Activated CD8-positive, alpha-beta memory T cell treated with anti-CD3 and anti-CD28 coated beads, Interleukin-2, amount 10 ng/mL, durations not matched to agents 7 days and 5 days (primary cell): ENCODE data around the gene PCDHGA4. TPM values are rescaled to one million over a fixed set of nuclear protein-coding genes. Genes with fewer than 3 reads are reported as not detected.
A peak's percentile ranks its signal among the peaks of the same experiment; 100 is the strongest.

Experiments used
- ATAC-seq: fragments of 150-1000 bp; cut with Tn5 transposase; one replicate; pipeline ENCODE4 v1.10.0; 2021; ENCODE audit warnings: moderate library complexity
- CTCF ChIA-PET: fragments of 350-600 bp; sonication (Branson Sonifier 250); formaldehyde crosslinking; loops from one replicate; lab custom pipeline; 2021; ENCODE audit warnings: antibody characterized with exemption; lab: Charles Lee
- DNase-seq: peaks from one replicate; pipeline ENCODE4 v3.0.0-alpha.2; 2020
- H3K27ac Mint-ChIP-seq: one replicate; pipeline ENCODE4 v1.8.0; 2021; ENCODE audit warnings: mild to moderate bottlenecking, mixed read lengths
- H3K27me3 Mint-ChIP-seq: one replicate; pipeline ENCODE4 v1.8.0; 2021; ENCODE audit warnings: mixed read lengths
- H3K36me3 Mint-ChIP-seq: one replicate; pipeline ENCODE4 v1.8.0; 2021; ENCODE audit warnings: mild to moderate bottlenecking, mixed read lengths
- H3K4me1 Mint-ChIP-seq: one replicate; pipeline ENCODE4 v1.8.0; 2021; ENCODE audit warnings: mixed read lengths
- H3K4me3 Mint-ChIP-seq: one replicate; pipeline ENCODE4 v1.8.0; 2021; ENCODE audit warnings: mild to moderate bottlenecking, moderate library complexity, mixed read lengths
- H3K9me3 Mint-ChIP-seq: one replicate; pipeline ENCODE4 v1.8.0; 2022; ENCODE audit warnings: low read depth, mixed read lengths
- total RNA-seq, 2 experiments: library from RNA; stranded (reverse); gene quantifications; one replicate each; pipeline ENCODE4 v1.2.3, GENCODE V29; 2021

The PCDHGA4 gene
- total RNA-seq, 2 experiments from 2014 or later, result 0.20 TPM; not detected in 1

DNA sequence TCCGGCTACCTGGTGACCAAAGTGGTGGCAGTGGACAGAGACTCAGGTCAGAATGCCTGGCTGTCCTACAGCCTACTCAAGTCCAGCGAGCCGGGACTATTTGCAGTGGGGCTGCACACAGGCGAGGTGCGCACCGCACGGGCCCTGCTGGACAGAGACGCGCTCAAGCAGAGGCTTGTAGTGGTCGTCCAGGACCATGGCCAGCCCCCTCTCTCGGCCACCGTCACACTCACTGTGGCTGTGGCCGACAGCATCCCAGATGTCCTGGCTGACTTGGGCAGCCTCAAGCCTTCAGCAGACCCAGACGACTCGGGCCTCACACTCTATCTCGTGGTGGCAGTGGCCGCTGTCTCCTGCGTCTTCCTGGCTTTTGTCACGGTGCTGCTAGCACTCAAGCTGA lies 2.1 kb downstream of the PCDHGA4 start:
- no peak overlapping the region for H3K27ac Mint-ChIP-seq
- DNase-seq, result no peak
- H3K4me1 Mint-ChIP-seq, result peaks cover 2% of the 10 kb centered on the region
- ATAC-seq, result no peak
- peaks cover 51% of the 10 kb centered on the region for H3K27me3 Mint-ChIP-seq
- no peak overlapping the region for H3K4me3 Mint-ChIP-seq
- H3K9me3 Mint-ChIP-seq, result peaks cover 17% of the 10 kb centered on the region
- H3K36me3 Mint-ChIP-seq, result peaks cover 15% of the 10 kb centered on the region
- CTCF ChIA-PET, result no interaction called here

DNA sequence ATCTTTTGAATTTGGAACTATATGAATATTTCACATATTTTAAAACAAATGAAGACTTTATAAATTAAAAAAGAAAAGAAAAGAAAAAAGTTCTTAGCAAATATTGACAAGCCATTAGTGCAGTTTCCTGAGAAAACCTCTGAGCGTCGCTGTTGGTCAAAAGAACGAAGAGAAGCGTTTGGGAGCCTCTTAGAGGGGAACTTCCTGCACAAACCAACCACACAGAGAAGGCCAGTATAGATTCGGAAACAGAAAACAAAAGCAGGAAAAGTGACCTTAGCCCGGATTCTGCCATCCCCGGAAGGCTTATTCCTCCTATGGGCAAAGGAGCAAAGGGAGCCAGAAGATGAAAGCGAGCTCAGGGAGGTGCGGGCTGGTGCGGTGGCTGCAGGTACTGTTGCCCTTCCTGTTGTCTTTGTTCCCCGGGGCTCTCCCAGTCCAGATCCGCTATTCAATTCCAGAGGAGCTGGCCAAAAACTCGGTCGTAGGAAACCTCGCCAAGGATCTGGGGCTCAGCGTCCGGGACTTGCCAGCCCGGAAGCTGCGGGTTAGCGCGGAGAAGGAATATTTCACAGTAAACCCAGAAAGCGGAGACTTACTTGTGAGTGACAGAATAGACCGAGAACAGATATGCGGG lies 5.1 kb downstream of the PCDHGA4 start, which contains the start of gene PCDHGB2:
PCDHGB2 (plus strand) TSS at position 205 of the 637 bp plus-strand sequence; CDS start at position 347, 142 bp downstream.
- Mint-ChIP-seq H3K4me3 (peak within 1 kb of the TSS; percentile 75), H3K4me1 (peaks cover 2% of the 10 kb centered on the region), H3K36me3 (peaks cover 15% of the 10 kb centered on the region), H3K27me3 (peaks cover 69% of the 10 kb centered on the region), H3K27ac (peak within 1 kb of the TSS; percentile 6), H3K9me3 (peaks cover 15% of the 10 kb centered on the region)
- CTCF ChIA-PET, result interaction anchor here (0.5 to 1.9 kb wide), 6 partner anchors 61 to 276 kb away, joined by 3 to 7 read pairs (median 4); partner anchors contain the start of gene PCDHGA11
- ATAC-seq (no peak), DNase-seq (no peak)

- CTCF ChIA-PET, result interaction anchor here (1.7 to 1.9 kb wide), 2 partner anchors 203 to 207 kb away, joined by 6 to 7 read pairs; no protein-coding TSS in a partner anchor
- ATAC-seq (no peak), DNase-seq (no peak)
- H3K9me3 Mint-ChIP-seq, result peaks cover 17% of the 10 kb centered on the region
- H3K27me3 Mint-ChIP-seq, result peaks cover 70% of the 10 kb centered on the region
- H3K4me1 Mint-ChIP-seq, result peaks cover 2% of the 10 kb centered on the region
- H3K36me3 Mint-ChIP-seq, result peaks cover 15% of the 10 kb centered on the region
- peak overlapping the region; percentile 75 for H3K4me3 Mint-ChIP-seq
- H3K27ac Mint-ChIP-seq, result no peak overlapping the region
These were observed 5.9 kb downstream of the PCDHGA4 start for GRCh38 chr5:141360685-141361084.

DNA sequence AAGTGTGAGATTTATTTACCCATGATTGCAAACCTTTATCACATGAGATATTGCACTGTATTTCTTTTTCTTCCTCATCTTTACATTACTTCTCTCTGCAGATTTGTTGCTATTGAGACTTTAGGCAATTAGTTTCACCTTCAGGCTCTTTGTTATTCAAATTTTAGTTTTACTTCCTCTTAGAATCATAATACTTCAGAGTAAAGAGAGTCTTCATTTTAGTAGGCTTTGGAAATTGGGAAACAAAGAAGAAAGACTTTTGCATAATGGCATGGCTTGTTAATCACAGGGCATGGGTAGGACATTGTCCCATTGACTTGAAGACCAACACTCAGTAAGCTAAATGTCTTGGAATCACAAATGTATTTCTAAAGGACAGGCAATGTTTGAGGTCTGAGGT lies 7.9 kb downstream of the PCDHGA4 start:
- ATAC-seq, result no peak
- no peak for DNase-seq
- CTCF ChIA-PET, result interaction anchor here (1.6 kb wide), 1 partner anchor 59 kb away, joined by 4 read pairs; the partner anchor contains the start of gene PCDHGA11

DNA sequence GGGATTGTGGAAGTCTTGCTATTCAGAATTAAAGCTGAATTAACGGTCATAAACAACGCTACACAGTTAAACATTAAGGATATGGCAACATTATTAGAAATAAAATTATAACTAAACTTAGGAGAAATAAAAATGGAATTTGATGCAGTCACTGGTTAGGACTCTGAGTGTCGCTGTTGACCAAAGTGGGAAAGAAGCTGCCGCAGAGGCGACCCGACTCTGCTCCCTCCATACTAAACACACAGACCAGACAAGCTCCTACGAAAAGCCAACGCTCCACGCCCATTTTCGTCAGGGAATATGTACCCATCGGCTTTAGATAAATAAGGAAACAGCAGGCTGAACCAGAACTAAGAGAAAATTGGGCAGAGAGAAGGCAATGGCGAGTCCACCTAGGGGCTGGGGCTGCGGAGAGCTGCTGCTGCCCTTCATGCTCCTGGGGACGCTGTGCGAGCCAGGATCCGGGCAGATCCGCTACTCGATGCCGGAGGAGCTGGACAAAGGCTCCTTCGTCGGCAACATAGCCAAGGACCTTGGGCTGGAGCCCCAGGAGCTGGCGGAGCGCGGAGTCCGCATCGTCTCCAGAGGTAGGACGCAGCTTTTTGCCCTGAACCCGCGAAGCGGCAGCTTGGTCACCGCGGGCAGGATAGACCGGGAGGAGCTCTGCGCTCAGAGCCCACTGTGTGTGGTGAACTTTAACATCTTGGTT lies 9.3 kb downstream of the PCDHGA4 start, which contains the start of gene PCDHGA5:
PCDHGA5 (plus strand) TSS at position 211 of the 709 bp plus-strand sequence; CDS start at position 380, 169 bp downstream.
- H3K27ac Mint-ChIP-seq, result peak within 1 kb of the TSS; percentile 10
- H3K4me3 Mint-ChIP-seq, result no peak within 1 kb of the TSS
- ATAC-seq (no peak), DNase-seq (no peak)
- CTCF ChIA-PET, result interaction anchor here (0.8 to 1.6 kb wide), 4 partner anchors 14 to 57 kb away, joined by 3 to 4 read pairs (median 3); partner anchors contain the start of genes PCDHGA10, PCDHGA11, PCDHGB1 and PCDHGB6
- peaks cover 15% of the 10 kb centered on the region for H3K36me3 Mint-ChIP-seq
- H3K9me3 Mint-ChIP-seq, result peaks cover 15% of the 10 kb centered on the region
- peaks cover 2% of the 10 kb centered on the region for H3K4me1 Mint-ChIP-seq
- peaks cover 74% of the 10 kb centered on the region for H3K27me3 Mint-ChIP-seq

More for the DNA sequence above, 7.9 kb downstream of the PCDHGA4 start:
- Mint-ChIP-seq H3K36me3 (peaks cover 15% of the 10 kb centered on the region), H3K4me3 (no peak overlapping the region), H3K4me1 (peaks cover 2% of the 10 kb centered on the region), H3K9me3 (peaks cover 15% of the 10 kb centered on the region), H3K27ac (no peak overlapping the region), H3K27me3 (peaks cover 70% of the 10 kb centered on the region)

DNA sequence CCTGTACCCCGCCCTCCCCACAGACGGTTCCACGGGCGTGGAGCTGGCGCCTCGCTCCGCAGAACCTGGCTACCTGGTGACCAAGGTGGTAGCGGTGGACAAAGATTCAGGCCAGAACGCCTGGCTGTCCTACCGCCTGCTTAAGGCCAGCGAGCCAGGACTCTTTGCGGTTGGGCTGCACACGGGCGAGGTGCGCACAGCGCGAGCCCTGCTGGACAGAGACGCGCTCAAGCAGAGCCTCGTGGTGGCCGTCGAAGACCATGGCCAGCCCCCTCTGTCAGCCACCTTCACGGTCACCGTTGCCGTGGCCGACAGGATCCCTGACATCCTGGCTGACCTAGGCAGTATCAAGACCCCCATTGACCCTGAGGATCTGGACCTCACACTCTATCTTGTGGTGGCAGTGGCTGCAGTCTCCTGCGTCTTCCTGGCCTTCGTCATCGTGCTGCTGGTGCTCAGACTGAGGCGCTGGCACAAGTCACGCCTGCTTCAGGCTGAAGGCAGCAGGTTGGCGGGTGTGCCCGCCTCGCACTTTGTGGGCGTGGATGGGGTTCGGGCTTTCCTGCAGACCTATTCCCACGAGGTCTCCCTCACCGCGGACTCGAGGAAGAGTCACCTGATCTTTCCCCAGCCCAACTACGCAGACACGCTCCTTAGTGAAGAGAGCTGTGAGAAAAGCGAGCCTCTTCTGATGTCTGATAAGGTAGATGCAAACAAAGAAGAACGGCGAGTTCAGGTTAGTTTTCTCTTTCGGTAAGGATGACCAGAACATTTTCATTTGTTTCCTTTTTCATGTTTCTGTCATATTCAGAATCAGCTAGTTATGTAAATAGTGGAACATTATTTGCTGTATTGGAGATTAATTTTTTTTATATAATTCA lies 11.4 kb downstream of the PCDHGA4 start:
- CTCF ChIA-PET, result interaction anchor here (0.7 kb wide), 1 partner anchor 189 kb away, joined by 3 read pairs; the partner anchor contains the start of gene PCDHB8
- H3K4me3 Mint-ChIP-seq, result no peak overlapping the region
- H3K4me1 Mint-ChIP-seq, result peaks cover 2% of the 10 kb centered on the region
- no peak for ATAC-seq
- H3K9me3 Mint-ChIP-seq, result peaks cover 13% of the 10 kb centered on the region
- H3K36me3 Mint-ChIP-seq, result peaks cover 5% of the 10 kb centered on the region
- no peak for DNase-seq
- H3K27ac Mint-ChIP-seq, result no peak overlapping the region
- peaks cover 77% of the 10 kb centered on the region for H3K27me3 Mint-ChIP-seq

DNA sequence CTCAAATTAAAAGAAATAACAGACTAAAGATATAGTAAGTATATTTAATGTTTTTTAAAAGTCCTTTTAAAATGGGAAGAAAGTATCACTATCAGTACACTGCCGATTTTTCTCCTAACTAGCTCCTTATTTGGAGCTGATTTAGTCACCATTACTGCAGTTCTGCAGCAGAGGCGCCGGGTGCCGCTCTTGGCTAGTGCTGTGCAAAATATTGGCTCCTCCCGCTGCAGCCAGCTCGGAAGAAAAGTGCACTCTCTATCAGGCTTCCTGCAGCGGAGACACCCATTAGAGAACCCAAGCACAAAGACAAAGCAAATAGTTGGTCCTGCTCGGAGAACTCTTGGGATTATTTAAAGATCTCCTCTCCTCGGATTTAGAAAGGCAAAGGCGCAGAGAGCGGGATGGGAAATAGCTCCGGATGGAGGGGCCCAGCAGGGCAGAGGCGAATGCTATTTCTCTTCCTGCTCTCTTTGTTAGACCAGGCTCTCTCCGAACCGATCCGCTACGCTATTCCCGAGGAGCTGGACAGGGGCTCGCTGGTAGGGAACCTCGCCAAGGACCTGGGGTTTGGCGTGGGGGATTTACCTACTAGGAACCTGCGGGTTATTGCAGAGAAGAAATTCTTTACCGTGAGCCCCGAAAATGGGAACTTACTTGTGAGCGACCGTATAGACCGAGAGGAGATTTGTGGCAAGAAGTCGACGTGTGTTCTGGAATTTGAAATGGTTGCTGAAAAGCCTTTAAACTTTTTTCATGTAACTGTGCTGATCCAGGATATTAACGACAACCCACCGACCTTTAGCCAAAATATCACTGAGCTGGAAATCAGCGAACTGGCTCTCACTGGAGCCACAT lies 15.4 kb downstream of the PCDHGA4 start, which contains the start of gene PCDHGB3:
PCDHGB3 (plus strand) TSS at position 249 of the 855 bp plus-strand sequence; CDS start at position 402, 153 bp downstream.
- peaks cover 17% of the 10 kb centered on the region for H3K9me3 Mint-ChIP-seq
- H3K4me1 Mint-ChIP-seq, result peaks cover 2% of the 10 kb centered on the region
- DNase-seq (no peak), ATAC-seq (no peak)
- peak within 1 kb of the TSS; percentile 40 for H3K4me3 Mint-ChIP-seq
- CTCF ChIA-PET, result interaction anchor here (0.7 to 2.0 kb wide), 13 partner anchors 9 to 284 kb away, joined by 3 to 13 read pairs (median 4); partner anchors contain the start of genes PCDHGA10, PCDHGA12, PCDHGA4 and PCDHGA9
- no peak within 1 kb of the TSS for H3K27ac Mint-ChIP-seq
- H3K36me3 Mint-ChIP-seq, result no peaks in the 10 kb centered on the region
- H3K27me3 Mint-ChIP-seq, result peaks cover 71% of the 10 kb centered on the region

DNA sequence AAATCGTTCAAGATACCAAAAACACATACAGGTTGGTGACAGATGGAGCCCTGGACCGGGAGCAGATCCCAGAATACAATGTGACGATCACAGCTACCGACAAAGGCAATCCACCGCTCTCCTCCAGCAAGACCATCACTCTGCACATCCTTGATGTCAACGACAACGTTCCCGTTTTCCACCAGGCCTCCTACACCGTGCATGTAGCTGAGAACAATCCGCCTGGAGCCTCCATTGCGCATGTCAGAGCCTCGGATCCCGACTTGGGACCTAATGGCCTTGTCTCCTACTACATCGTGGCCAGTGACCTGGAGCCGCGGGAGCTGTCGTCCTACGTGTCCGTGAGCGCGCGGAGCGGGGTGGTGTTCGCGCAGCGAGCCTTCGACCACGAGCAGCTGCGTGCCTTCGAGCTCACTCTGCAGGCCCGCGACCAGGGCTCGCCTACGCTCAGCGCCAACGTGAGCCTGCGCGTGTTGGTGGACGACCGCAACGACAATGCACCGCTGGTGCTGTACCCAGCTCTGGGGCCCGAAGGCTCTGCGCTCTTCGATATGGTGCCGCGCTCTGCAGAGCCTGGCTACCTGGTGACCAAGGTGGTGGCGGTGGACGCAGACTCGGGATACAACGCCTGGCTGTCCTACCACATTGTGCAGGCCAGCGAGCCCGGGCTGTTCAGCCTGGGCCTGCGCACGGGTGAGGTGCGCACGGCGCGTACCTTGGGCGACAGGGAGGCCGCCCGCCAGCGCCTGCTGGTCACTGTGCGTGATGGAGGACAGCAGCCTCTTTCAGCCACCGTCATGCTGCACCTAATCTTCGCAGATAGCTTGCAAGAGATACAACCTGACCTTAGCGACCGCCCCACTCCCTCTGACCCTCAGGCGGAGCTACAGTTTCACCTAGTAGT lies 17.0 kb downstream of the PCDHGA4 start:
- CTCF ChIA-PET, result interaction anchor here (1.0 to 1.8 kb wide), 3 partner anchors 9 to 50 kb away, joined by 3 to 5 read pairs (median 4); partner anchors contain the start of gene PCDHGA11
- Mint-ChIP-seq H3K27me3 (peaks cover 64% of the 10 kb centered on the region), H3K4me1 (peaks cover 2% of the 10 kb centered on the region), H3K27ac (no peak overlapping the region), H3K4me3 (no peak overlapping the region), H3K36me3 (no peaks in the 10 kb centered on the region), H3K9me3 (peaks cover 20% of the 10 kb centered on the region)
- ATAC-seq, result no peak
- no peak for DNase-seq

- no peak within 1 kb of the TSS for H3K4me3 Mint-ChIP-seq
These were observed 19.0 kb downstream of the PCDHGA4 start, which contains the start of gene PCDHGA6 for GRCh38 chr5:141373673-141374317. TSS of gene PCDHGA6 (plus strand) at chr5:141373891. CDS start at chr5:141374084, 193 bp downstream.

DNA sequence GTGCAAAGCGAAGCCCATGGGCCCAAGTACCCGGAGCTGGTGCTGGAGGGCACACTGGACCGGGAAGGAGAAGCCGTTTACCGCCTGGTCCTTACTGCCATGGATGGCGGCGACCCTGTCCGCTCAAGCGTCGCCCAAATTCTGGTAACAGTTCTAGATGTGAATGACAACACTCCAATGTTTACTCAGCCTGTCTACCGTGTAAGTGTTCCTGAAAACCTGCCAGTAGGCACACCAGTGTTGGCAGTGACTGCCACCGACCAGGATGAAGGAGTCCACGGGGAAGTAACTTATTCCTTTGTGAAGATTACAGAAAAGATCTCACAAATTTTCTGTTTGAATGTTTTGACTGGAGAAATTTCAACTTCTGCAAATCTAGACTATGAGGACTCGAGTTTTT lies 19.8 kb downstream of the PCDHGA4 start:
- DNase-seq (no peak), ATAC-seq (no peak)
- no peak overlapping the region for H3K4me3 Mint-ChIP-seq
- no peak overlapping the region for H3K27ac Mint-ChIP-seq
- CTCF ChIA-PET, result interaction anchor here (1.7 kb wide), 1 partner anchor 55 kb away, joined by 4 read pairs; the partner anchor contains the start of gene PCDHGA12
- no peaks in the 10 kb centered on the region for H3K36me3 Mint-ChIP-seq
- peaks cover 2% of the 10 kb centered on the region for H3K4me1 Mint-ChIP-seq
- H3K9me3 Mint-ChIP-seq, result peaks cover 25% of the 10 kb centered on the region
- H3K27me3 Mint-ChIP-seq, result peaks cover 54% of the 10 kb centered on the region

More at GRCh38 chr5:141373673-141374317, 19.0 kb downstream of the PCDHGA4 start, which contains the start of gene PCDHGA6:
- no peak for ATAC-seq
- H3K27me3 Mint-ChIP-seq, result peaks cover 53% of the 10 kb centered on the region
- peaks cover 24% of the 10 kb centered on the region for H3K9me3 Mint-ChIP-seq
- CTCF ChIA-PET, result interaction anchor here (1.7 kb wide), 1 partner anchor 56 kb away, joined by 4 read pairs; the partner anchor contains the start of gene PCDHGA12
- DNase-seq, result no peak
- H3K4me1 Mint-ChIP-seq, result peaks cover 2% of the 10 kb centered on the region
- no peaks in the 10 kb centered on the region for H3K36me3 Mint-ChIP-seq
- no peak within 1 kb of the TSS for H3K27ac Mint-ChIP-seq
